Heart left ventricle (tissue), 13 donors: ENCODE results near the gene CBLC.

Source experiments
- POLR2A ChIP-seq, 2 donors: fragments of 450-650 bp; IDR thresholded peaks; one replicate each; pipeline ENCODE4 v1.6.1; 2017; ENCODE audit warnings: antibody characterized with exemption in 2 of 2, mild to moderate bottlenecking in 2 of 2, moderate library complexity in 2 of 2
- TF ChIP-seq, protein P1 (sequence below), 12 donors: fragments of 200-600 bp; sonication (generic) in 4 of 12; IDR thresholded peaks; one replicate each; pipeline versions ENCODE4 v1.5.0 to v1.8.0; 2018 to 2022; ENCODE audit warnings: antibody characterized with exemption in 12 of 12, mild to moderate bottlenecking in 5 of 12
- donor health status: ischemic (EF 13 %, LVEDD 7.1; RV severe dilation, severe dysfunction).
- donor health status: DM: no; HTN: yes; CAD: no.
- donor health status: DM: no; HTN: no; CAD: no.
- donor health status: ischemic (EF 25% LVEDD 6.9; RV normal size, moderate dysfunction).
- donor health status: ischemic (EF 25% LVEDD 5.7; RV mildly dilated, moderate dysfunction).
- donor health status: ischemic (EF 35%, LVEDD 5.7; RV mildly dilated, moderate dysfunction).
- donor health status: nonischemic (EF 11% LVEDD 7.7; RV severe dilation, severe dysfunction).
- donor health status: DM: yes; HTN: yes; CAD: no.
- donor health status: PGD.
- donor health status: ischemic (EF 29% LVEDD 5.4; RV normal size, mild dysfunction).
- donor health status: nonischemic (EF 23%, LVEDD 6.1; RV moderate dilation, normal function).

DNA sequence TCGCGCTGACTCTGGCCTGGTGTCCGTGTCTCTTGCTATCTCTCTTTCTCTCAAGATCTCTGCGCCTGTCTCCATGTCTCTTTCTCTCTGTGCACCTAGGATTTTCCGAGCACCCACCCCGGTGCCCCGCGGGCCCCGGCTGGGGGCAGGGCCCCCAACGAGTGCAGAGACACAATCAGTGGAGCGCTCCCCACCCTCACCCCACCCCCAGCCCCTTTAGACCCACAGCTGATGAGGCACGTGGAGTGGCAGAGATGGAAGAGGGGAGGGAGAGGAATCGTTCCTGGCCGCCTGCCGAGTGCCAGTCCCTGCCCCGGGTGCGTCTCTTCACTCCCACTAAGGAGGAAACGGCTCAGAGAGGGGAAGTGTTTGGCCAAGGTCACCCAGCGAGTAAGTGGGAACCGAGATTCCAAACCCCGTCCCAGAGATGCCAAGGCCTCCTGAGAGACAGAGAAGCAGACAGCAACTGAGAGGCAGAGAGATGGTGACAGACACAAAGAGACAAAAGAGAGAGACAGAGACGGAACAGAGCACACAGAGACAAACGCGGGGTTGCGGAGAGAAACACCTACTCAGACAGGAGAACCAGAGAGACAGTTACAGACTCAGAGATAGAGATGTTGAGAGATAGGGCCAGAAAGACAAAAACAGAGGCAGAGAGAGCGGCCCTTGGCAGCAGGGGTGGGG lies 29.8 kb upstream of the CBLC start:
- TF ChIP-seq, protein P1, sequence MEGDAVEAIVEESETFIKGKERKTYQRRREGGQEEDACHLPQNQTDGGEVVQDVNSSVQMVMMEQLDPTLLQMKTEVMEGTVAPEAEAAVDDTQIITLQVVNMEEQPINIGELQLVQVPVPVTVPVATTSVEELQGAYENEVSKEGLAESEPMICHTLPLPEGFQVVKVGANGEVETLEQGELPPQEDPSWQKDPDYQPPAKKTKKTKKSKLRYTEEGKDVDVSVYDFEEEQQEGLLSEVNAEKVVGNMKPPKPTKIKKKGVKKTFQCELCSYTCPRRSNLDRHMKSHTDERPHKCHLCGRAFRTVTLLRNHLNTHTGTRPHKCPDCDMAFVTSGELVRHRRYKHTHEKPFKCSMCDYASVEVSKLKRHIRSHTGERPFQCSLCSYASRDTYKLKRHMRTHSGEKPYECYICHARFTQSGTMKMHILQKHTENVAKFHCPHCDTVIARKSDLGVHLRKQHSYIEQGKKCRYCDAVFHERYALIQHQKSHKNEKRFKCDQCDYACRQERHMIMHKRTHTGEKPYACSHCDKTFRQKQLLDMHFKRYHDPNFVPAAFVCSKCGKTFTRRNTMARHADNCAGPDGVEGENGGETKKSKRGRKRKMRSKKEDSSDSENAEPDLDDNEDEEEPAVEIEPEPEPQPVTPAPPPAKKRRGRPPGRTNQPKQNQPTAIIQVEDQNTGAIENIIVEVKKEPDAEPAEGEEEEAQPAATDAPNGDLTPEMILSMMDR (IDR thresholded peaks at IDR 0.05) = no peak
- TF ChIP-seq POLR2A (IDR thresholded peaks at IDR 0.05) = no peak
